Ascending aorta (tissue), 2 donors: ENCODE measurements around the gene TBC1D1. TPM values are rescaled to one million over a fixed set of nuclear protein-coding genes. Genes with fewer than 3 reads are reported as not detected.

ENCODE experiments used
- DNase-seq, 2 donors: peaks; one replicate each; pipeline ENCODE4 v3.0.0-alpha.2; 2019; ENCODE audit warnings: low spot score in 2 of 2
- H3K27ac ChIP-seq, 2 donors: fragments of 200-600 bp; sonication (generic); one replicate each; pipeline ENCODE4 v1.5.1; 2016 to 2017; ENCODE audit warnings: mild to moderate bottlenecking in 1 of 2
- H3K27me3 ChIP-seq: fragments of 200-600 bp; sonication (generic); one replicate; pipeline ENCODE4 v1.5.1; 2017
- H3K36me3 ChIP-seq, 2 donors: fragments of 200-600 bp; sonication (generic); one replicate each; pipeline ENCODE4 v1.5.1; 2016
- H3K4me1 ChIP-seq, 2 donors: fragments of 200-600 bp; sonication (generic); one replicate each; pipeline ENCODE4 v1.5.1; 2016 to 2017; ENCODE audit warnings: mild to moderate bottlenecking in 1 of 2
- H3K4me3 ChIP-seq, 2 donors: fragments of 200-600 bp; sonication (generic); one replicate each; pipeline ENCODE4 v1.5.1; 2016 to 2017; ENCODE audit warnings: mild to moderate bottlenecking in 1 of 2
- H3K9me3 ChIP-seq, 2 donors: fragments of 200-600 bp; sonication (generic); one replicate each; pipeline ENCODE4 v1.5.1; 2016
- intact Hi-C: fragments of 100-400 bp; cut with DNase I; formaldehyde crosslinking; loops from one replicate; pipeline ENCODE4 v1.15.1; 2023
- total RNA-seq: library from RNA; depleted of rRNA; stranded (reverse); fragments of >200 nt; gene quantifications from one replicate; pipeline ENCODE4 v1.1.0, GENCODE V29; 2016
- TF ChIP-seq, protein P1 (sequence below), 3 experiments: fragments of 200-600 bp in 2 of 3; fragments of 450-650 bp in 1 of 3; sonication (generic) in 2 of 3; IDR thresholded peaks; one replicate each; pipeline ENCODE4 v1.5.1; 2016 to 2019; ENCODE audit warnings: antibody characterized with exemption in 3 of 3, mild to moderate bottlenecking in 1 of 3, moderate library complexity in 1 of 3

Gene TBC1D1
- total RNA-seq, 1 donor from 2014 or later, result 132 TPM

GRCh38 chr4:38109896-38110295 lies 219.0 kb downstream of the TBC1D1 start:
- no peak overlapping the region for H3K27ac ChIP-seq
- TF ChIP-seq, protein P1, sequence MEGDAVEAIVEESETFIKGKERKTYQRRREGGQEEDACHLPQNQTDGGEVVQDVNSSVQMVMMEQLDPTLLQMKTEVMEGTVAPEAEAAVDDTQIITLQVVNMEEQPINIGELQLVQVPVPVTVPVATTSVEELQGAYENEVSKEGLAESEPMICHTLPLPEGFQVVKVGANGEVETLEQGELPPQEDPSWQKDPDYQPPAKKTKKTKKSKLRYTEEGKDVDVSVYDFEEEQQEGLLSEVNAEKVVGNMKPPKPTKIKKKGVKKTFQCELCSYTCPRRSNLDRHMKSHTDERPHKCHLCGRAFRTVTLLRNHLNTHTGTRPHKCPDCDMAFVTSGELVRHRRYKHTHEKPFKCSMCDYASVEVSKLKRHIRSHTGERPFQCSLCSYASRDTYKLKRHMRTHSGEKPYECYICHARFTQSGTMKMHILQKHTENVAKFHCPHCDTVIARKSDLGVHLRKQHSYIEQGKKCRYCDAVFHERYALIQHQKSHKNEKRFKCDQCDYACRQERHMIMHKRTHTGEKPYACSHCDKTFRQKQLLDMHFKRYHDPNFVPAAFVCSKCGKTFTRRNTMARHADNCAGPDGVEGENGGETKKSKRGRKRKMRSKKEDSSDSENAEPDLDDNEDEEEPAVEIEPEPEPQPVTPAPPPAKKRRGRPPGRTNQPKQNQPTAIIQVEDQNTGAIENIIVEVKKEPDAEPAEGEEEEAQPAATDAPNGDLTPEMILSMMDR (IDR thresholded peaks at IDR 0.05), result no peak

GRCh38 chr4:38111024-38111423 lies 220.1 kb downstream of the TBC1D1 start:
- Histone ChIP-seq H3K27ac (no peak overlapping the region), H3K4me3 (no peak overlapping the region), H3K4me1 (peaks cover 0 to 11% of the 10 kb centered on the region in 2 donors), H3K36me3 (peaks cover 27 to 52% of the 10 kb centered on the region in 2 donors), H3K9me3 (no peaks in the 10 kb centered on the region), H3K27me3 (no peaks in the 10 kb centered on the region)
- DNase-seq, result no peak
- intact Hi-C loops, result no loop called here
- TF ChIP-seq, protein P1 (IDR thresholded peaks at IDR 0.05), result no peak

More at GRCh38 chr4:38109896-38110295, 219.0 kb downstream of the TBC1D1 start:
- no peak overlapping the region for H3K4me3 ChIP-seq
- H3K4me1 ChIP-seq, result peaks cover 0 to 11% of the 10 kb centered on the region in 2 donors
- intact Hi-C loops, result no loop called here
- no peaks in the 10 kb centered on the region for H3K9me3 ChIP-seq
- no peaks in the 10 kb centered on the region for H3K27me3 ChIP-seq
- peaks cover 23 to 53% of the 10 kb centered on the region in 2 donors for H3K36me3 ChIP-seq
- no peak for DNase-seq

DNA sequence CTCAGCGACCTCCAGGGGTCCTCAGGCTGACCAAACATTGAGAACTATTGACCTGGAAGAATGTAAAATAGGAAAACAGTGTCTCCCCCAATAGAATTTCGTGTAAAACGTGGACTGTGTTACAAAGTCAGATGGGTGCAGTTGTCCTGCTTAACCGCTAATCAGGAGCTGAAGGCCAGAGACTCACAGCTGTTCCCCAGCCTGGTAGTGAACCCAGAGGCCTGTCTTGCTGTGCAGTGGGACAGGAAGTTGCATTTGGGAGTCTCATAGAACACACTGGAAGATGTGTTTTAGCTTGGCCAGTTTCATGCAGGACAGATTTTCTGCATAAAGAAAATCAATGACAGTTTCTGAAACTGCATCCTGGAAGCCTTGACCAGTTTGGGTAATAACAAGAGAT lies 220.8 kb downstream of the TBC1D1 start:
- H3K4me3 ChIP-seq, result no peak overlapping the region

DNA sequence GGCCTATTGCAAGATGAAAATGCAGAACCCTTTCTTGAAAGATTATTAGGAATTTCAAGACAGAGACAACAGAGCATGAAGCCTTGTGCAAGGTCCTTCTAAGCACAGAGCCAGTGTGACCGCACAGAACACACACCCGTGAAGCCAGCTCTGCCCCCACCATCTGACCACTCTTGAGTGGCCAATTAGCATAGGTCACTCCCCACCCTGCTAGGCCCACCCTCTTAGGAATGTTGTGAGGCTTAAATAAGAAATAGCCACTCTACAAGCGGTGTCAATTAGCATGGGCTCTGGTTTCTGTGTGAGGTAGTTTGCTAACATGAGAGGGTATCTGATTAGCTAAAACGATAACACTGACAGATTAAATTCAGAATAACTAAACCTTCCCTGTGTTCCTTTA lies 222.2 kb downstream of the TBC1D1 start:
- H3K9me3 ChIP-seq, result no peaks in the 10 kb centered on the region
- no peak for DNase-seq
- H3K36me3 ChIP-seq, result peaks cover 41 to 51% of the 10 kb centered on the region in 2 donors
- H3K27ac ChIP-seq, result no peak overlapping the region
- intact Hi-C loops, result no loop called here
- TF ChIP-seq, protein P1 (IDR thresholded peaks at IDR 0.05), result no peak
- no peaks in the 10 kb centered on the region for H3K4me1 ChIP-seq
- H3K27me3 ChIP-seq, result no peaks in the 10 kb centered on the region
- no peak overlapping the region for H3K4me3 ChIP-seq

More for the DNA sequence above, 220.8 kb downstream of the TBC1D1 start:
- Histone ChIP-seq H3K27me3 (no peaks in the 10 kb centered on the region), H3K4me1 (peaks cover 0 to 4% of the 10 kb centered on the region in 2 donors), H3K9me3 (no peaks in the 10 kb centered on the region), H3K36me3 (peaks cover 31 to 54% of the 10 kb centered on the region in 2 donors), H3K27ac (no peak overlapping the region)
- no peak for DNase-seq
- intact Hi-C loops, result no loop called here
- TF ChIP-seq, protein P1 (IDR thresholded peaks at IDR 0.05), result no peak

DNA sequence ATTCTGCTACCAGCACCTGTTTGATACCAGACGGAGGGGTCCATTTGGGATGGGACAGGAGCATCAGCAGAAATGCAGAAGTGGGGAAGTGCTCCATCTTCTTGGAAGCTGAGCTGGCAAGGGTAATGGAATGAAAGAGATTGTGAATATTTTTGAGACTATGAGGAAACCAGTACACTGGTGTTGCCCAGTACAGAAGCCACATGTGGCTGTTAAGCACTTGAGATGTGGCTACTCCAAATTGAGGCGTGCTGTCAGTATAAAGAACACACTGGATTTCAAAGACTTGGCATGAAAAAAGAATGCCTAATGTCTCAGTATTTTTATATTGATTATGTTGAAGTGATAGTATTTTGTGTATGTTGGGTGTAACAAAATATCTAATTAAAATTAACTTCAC lies 222.7 kb downstream of the TBC1D1 start:
- Histone ChIP-seq H3K27me3 (no peaks in the 10 kb centered on the region), H3K36me3 (peaks cover 42 to 51% of the 10 kb centered on the region in 2 donors), H3K9me3 (no peaks in the 10 kb centered on the region), H3K4me3 (no peak overlapping the region), H3K27ac (no peak overlapping the region), H3K4me1 (no peaks in the 10 kb centered on the region)
- intact Hi-C loops, result no loop called here
- DNase-seq, result no peak
- TF ChIP-seq, protein P1 (IDR thresholded peaks at IDR 0.05), result no peak
